Thymus (tissue), 11 donors: ENCODE measurements around the gene SERPINC1. TPM values are rescaled to one million over a fixed set of nuclear protein-coding genes. Genes with fewer than 3 reads are reported as not detected.
"Not testable (repeated sequence)": the region's sequence is repeated elsewhere in the genome, so short reads cannot be mapped to it uniquely, and the experiment has no call there.

ENCODE experiments used
- DNase-seq, 9 donors: peaks; one replicate each; pipeline ENCODE4 v3.0.0-alpha.2; 2013; ENCODE audit warnings: low spot score in 9 of 9, low read depth in 6 of 9, missing footprints in 1 of 9
- H3K27ac ChIP-seq, 2 donors: one replicate each; pipeline ENCODE4 v1.5.1; 2013; ENCODE audit warnings: control low read depth in 1 of 2, low read depth in 1 of 2, low read length in 1 of 2, mild to moderate bottlenecking in 1 of 2, moderate library complexity in 1 of 2
- H3K27me3 ChIP-seq, 2 donors: one replicate each; pipeline ENCODE4 v1.5.1; 2013; ENCODE audit warnings: low read length in 1 of 2; ENCODE audit not compliant: control insufficient read depth in 2 of 2, insufficient read depth in 1 of 2
- H3K36me3 ChIP-seq, 2 donors: one replicate each; pipeline ENCODE4 v1.5.1; 2013; ENCODE audit warnings: low read length in 1 of 2, mild to moderate bottlenecking in 1 of 2, moderate library complexity in 1 of 2; ENCODE audit not compliant: control insufficient read depth in 2 of 2, insufficient read depth in 2 of 2
- H3K4me1 ChIP-seq, 2 donors: one replicate each; pipeline ENCODE4 v1.5.1; 2013; ENCODE audit warnings: low read length in 2 of 2; ENCODE audit not compliant: control insufficient read depth in 2 of 2, insufficient read depth in 2 of 2
- H3K4me3 ChIP-seq, 2 donors: one replicate each; pipeline ENCODE4 v1.5.1; 2013; ENCODE audit warnings: low read length in 2 of 2, control low read depth in 1 of 2, mild to moderate bottlenecking in 1 of 2
- H3K9me3 ChIP-seq, 2 donors: one replicate each; pipeline ENCODE4 v1.5.1; 2013; ENCODE audit warnings: low read length in 1 of 2, mild to moderate bottlenecking in 1 of 2; ENCODE audit not compliant: control insufficient read depth in 2 of 2, insufficient read depth in 1 of 2
- WGBS: extraction: QIAGEN DNeasy Blood & Tissue Kit; methylation state at CpG from one replicate; pipeline ENCODE4 v1.1.7; 2013; 5-methylcytosine and 5-hydroxymethylcytosine counted together
- polyA plus RNA-seq: library from polyadenylated mRNA; stranded (reverse); fragments of 200-250 nt; gene quantifications from one replicate; pipeline ENCODE4 v1.2.3, GENCODE V29; 2013
- total RNA-seq: library from RNA; stranded (reverse); fragments of 120-200 nt; gene quantifications from one replicate; pipeline ENCODE4 v1.2.4, GENCODE V29; 2013
- donor health status: healthy.

Gene SERPINC1
- total and polyA plus RNA-seq, 2 donors, result 0.14 to 0.43 TPM

- WGBS, result 93% methylated on average over 13 of the region's 13 CpGs
- not testable (repeated sequence) for H3K9me3 ChIP-seq, H3K4me1 ChIP-seq, DNase-seq, H3K4me3 ChIP-seq, H3K27ac ChIP-seq, H3K27me3 ChIP-seq
- peaks cover 25 to 55% of the 10 kb centered on the region in 2 donors for H3K36me3 ChIP-seq
Measured at GRCh38 chr1:173862146-173862768, 54.9 kb downstream of the SERPINC1 start.

- H3K36me3 ChIP-seq, result peaks cover 25 to 58% of the 10 kb centered on the region in 2 donors
- peaks cover 0 to 7% of the 10 kb centered on the region in 2 donors for H3K4me1 ChIP-seq
- H3K4me3 ChIP-seq, result no peak overlapping the region
- no peak overlapping the region for H3K27ac ChIP-seq
- no peaks in the 10 kb centered on the region for H3K9me3 ChIP-seq
- no peaks in the 10 kb centered on the region for H3K27me3 ChIP-seq
- no peak for DNase-seq
- WGBS, result 97% methylated on average over 7 of the region's 7 CpGs
Measured at GRCh38 chr1:173861731-173862145, 55.4 kb downstream of the SERPINC1 start.

- H3K4me1 ChIP-seq, result peaks cover 0 to 4% of the 10 kb centered on the region in 2 donors
- H3K27me3 ChIP-seq, result no peaks in the 10 kb centered on the region
- no peak overlapping the region for H3K27ac ChIP-seq
- H3K4me3 ChIP-seq, result no peak overlapping the region
- H3K36me3 ChIP-seq, result peaks cover 26 to 57% of the 10 kb centered on the region in 2 donors
- H3K9me3 ChIP-seq, result no peaks in the 10 kb centered on the region
- no peak for DNase-seq
- 99% methylated on average over 1 of the region's 1 CpG for WGBS
Measured at GRCh38 chr1:173860065-173860464, 57.1 kb downstream of the SERPINC1 start.

- not testable (repeated sequence) for H3K4me3 ChIP-seq, H3K4me1 ChIP-seq, H3K27me3 ChIP-seq, H3K27ac ChIP-seq, DNase-seq, H3K9me3 ChIP-seq
- peaks cover 24 to 52% of the 10 kb centered on the region in 2 donors for H3K36me3 ChIP-seq
- WGBS, result 99% methylated on average over 5 of the region's 5 CpGs
Measured at GRCh38 chr1:173859547-173859946, 57.6 kb downstream of the SERPINC1 start.

- no peaks in the 10 kb centered on the region for H3K9me3 ChIP-seq
- H3K4me1 ChIP-seq, result no peaks in the 10 kb centered on the region
- H3K4me3 ChIP-seq, result no peak overlapping the region
- H3K27ac ChIP-seq, result no peak overlapping the region
- 95% methylated on average over 4 of the region's 4 CpGs for WGBS
- no peaks in the 10 kb centered on the region for H3K27me3 ChIP-seq
- no peak for DNase-seq
- H3K36me3 ChIP-seq, result peaks cover 20 to 49% of the 10 kb centered on the region in 2 donors
Measured at GRCh38 chr1:173857363-173857917, 59.7 kb downstream of the SERPINC1 start.

GRCh38 chr1:173856903-173857302 lies 60.2 kb downstream of the SERPINC1 start:
- Histone ChIP-seq H3K9me3 (no peaks in the 10 kb centered on the region), H3K36me3 (peaks cover 17 to 49% of the 10 kb centered on the region in 2 donors), H3K4me1 (no peaks in the 10 kb centered on the region), H3K4me3 (no peak overlapping the region), H3K27me3 (no peaks in the 10 kb centered on the region), H3K27ac (no peak overlapping the region)
- DNase-seq, result no peak
- 97% methylated on average over 2 of the region's 2 CpGs for WGBS

- H3K27ac ChIP-seq, result no peak overlapping the region
- no peaks in the 10 kb centered on the region for H3K9me3 ChIP-seq
- H3K4me1 ChIP-seq, result no peaks in the 10 kb centered on the region
- 91% methylated on average over 1 of the region's 1 CpG for WGBS
- H3K36me3 ChIP-seq, result peaks cover 17 to 54% of the 10 kb centered on the region in 2 donors
- no peak overlapping the region for H3K4me3 ChIP-seq
- DNase-seq, result no peak
- no peaks in the 10 kb centered on the region for H3K27me3 ChIP-seq
Measured at GRCh38 chr1:173856014-173856413, 61.1 kb downstream of the SERPINC1 start.

Other genes starting within 250 kb of the SERPINC1 start
- gene ANKRD45, start 247.5 kb downstream of the SERPINC1 start, total RNA-seq, result 0.33 TPM
- 0.71 TPM for gene ANKRD45, start 247.5 kb downstream of the SERPINC1 start, polyA plus RNA-seq
- gene KLHL20, start 202.3 kb downstream of the SERPINC1 start, total RNA-seq, result 18.0 TPM
- gene KLHL20, start 202.3 kb downstream of the SERPINC1 start, polyA plus RNA-seq, result 13.2 TPM
- gene DARS2, start 92.7 kb downstream of the SERPINC1 start, total RNA-seq, result 14.4 TPM
- 8.0 TPM for gene DARS2, start 92.7 kb downstream of the SERPINC1 start, polyA plus RNA-seq
- gene CENPL, start 92.4 kb downstream of the SERPINC1 start, total RNA-seq, result 17.7 TPM
- 6.3 TPM for gene CENPL, start 92.4 kb downstream of the SERPINC1 start, polyA plus RNA-seq
- 545 TPM for gene GAS5, start 49.3 kb downstream of the SERPINC1 start, total RNA-seq
- 1,180 TPM for gene GAS5, start 49.3 kb downstream of the SERPINC1 start, polyA plus RNA-seq
- 4.7 TPM for gene ZBTB37, start 48.9 kb downstream of the SERPINC1 start, total RNA-seq
- gene ZBTB37, start 48.9 kb downstream of the SERPINC1 start, polyA plus RNA-seq, result 4.1 TPM
- gene RC3H1, start 105.0 kb upstream of the SERPINC1 start, total RNA-seq, result 16.5 TPM
- 8.8 TPM for gene RC3H1, start 105.0 kb upstream of the SERPINC1 start, polyA plus RNA-seq
- 37.4 TPM for gene RABGAP1L, start 242.2 kb upstream of the SERPINC1 start, total RNA-seq
- gene RABGAP1L, start 242.2 kb upstream of the SERPINC1 start, polyA plus RNA-seq, result 30.6 TPM